HG03439 (cell line): ENCODE results near the gene RPS6KB1.
"Not testable (repeated sequence)": the region's sequence is repeated elsewhere in the genome, so short reads cannot be mapped to it uniquely, and the experiment has no call there.

ENCODE experiments used
- ATAC-seq: cut with Tn5 transposase; IDR thresholded peaks from one replicate; pipeline ENCODE4 v1.9.1; 2021; ENCODE audit warnings: mild to moderate bottlenecking, moderate library complexity; ENCODE audit not compliant: unreplicated experiment

The RPS6KB1 gene

GRCh38 chr17:59892924-59893675 lies at the start of gene RPS6KB1, which contains the start of gene TUBD1:
TSS of gene RPS6KB1 (plus strand) at chr17:59893121. CDS start at chr17:59893185, 64 bp downstream.
TSS of gene TUBD1 (minus strand) at chr17:59892943. CDS start at chr17:59891002, 1,941 bp downstream.
- ATAC-seq = peak; percentile 85

- ATAC-seq = no peak
Observed at GRCh38 chr17:59844884-59845594, 47.9 kb upstream of the RPS6KB1 start.

- no peak for ATAC-seq
Observed at GRCh38 chr17:59845595-59846393, 47.1 kb upstream of the RPS6KB1 start.

- ATAC-seq = peak; percentile 34
Observed at GRCh38 chr17:59846394-59847165, 46.3 kb upstream of the RPS6KB1 start.

- no peak for ATAC-seq
Observed at GRCh38 chr17:59848385-59848668, 44.6 kb upstream of the RPS6KB1 start.

GRCh38 chr17:59848778-59849177 lies 44.1 kb upstream of the RPS6KB1 start:
- no peak for ATAC-seq

- ATAC-seq = not testable (repeated sequence)
Observed at GRCh38 chr17:59850311-59850710, 42.6 kb upstream of the RPS6KB1 start.

- no peak for ATAC-seq
Observed at GRCh38 chr17:59851439-59852375, 41.2 kb upstream of the RPS6KB1 start.

GRCh38 chr17:59852847-59853167 lies 40.1 kb upstream of the RPS6KB1 start:
- not testable (repeated sequence) for ATAC-seq

- ATAC-seq = no peak
Observed at GRCh38 chr17:59853168-59853918, 39.6 kb upstream of the RPS6KB1 start.

GRCh38 chr17:59853919-59854729 lies 38.8 kb upstream of the RPS6KB1 start:
- ATAC-seq = not testable (repeated sequence)

- no peak for ATAC-seq
Observed at GRCh38 chr17:59856859-59857794, 35.8 kb upstream of the RPS6KB1 start.

- ATAC-seq = no peak
Observed at GRCh38 chr17:59858167-59858816, 34.6 kb upstream of the RPS6KB1 start.

- no peak for ATAC-seq
Observed at GRCh38 chr17:59858932-59859331, 34.0 kb upstream of the RPS6KB1 start.

GRCh38 chr17:59859444-59860025 lies 33.4 kb upstream of the RPS6KB1 start:
- no peak for ATAC-seq

- ATAC-seq = no peak
Observed at GRCh38 chr17:59863616-59864015, 29.3 kb upstream of the RPS6KB1 start.

GRCh38 chr17:59869941-59870218 lies 23.0 kb upstream of the RPS6KB1 start:
- no peak for ATAC-seq
